HepG2 (cell line): ENCODE data around the gene BUD23. TPM values are rescaled to one million over a fixed set of nuclear protein-coding genes. Genes with fewer than 3 reads are reported as not detected.

Source experiments
- AFF4 ChIP-seq: sonication (generic); formaldehyde crosslinking; IDR thresholded peaks from 2 replicates; pipeline ENCODE4 v1.4.0; 2020; ENCODE audit warnings: missing genetic modification reagents
- ATF7-NPFF ChIP-seq: sonication (generic); formaldehyde crosslinking; IDR thresholded peaks from 2 replicates; pipeline ENCODE4 v1.8.1; 2023; ENCODE audit warnings: mild to moderate bottlenecking, low read depth, missing genetic modification reagents, moderate library complexity
- BCL6 ChIP-seq: IDR thresholded peaks from 2 replicates; pipeline ENCODE4 v1.6.1; 2016; ENCODE audit warnings: missing genetic modification reagents, missing compliant biosample characterization
- DMAP1 ChIP-seq: IDR thresholded peaks from 2 replicates; pipeline ENCODE4 v1.6.1; 2016
- E2F5 ChIP-seq: sonication (generic); formaldehyde crosslinking; conservative IDR thresholded peaks from 2 replicates; pipeline ENCODE4 v1.4.0; 2020; ENCODE audit warnings: missing genetic modification reagents
- KAT2B ChIP-seq: fragments of 150-350 bp; IDR thresholded peaks from 2 replicates; pipeline ENCODE4 v1.6.1; 2014; ENCODE audit warnings: low read depth, low read length, borderline replicate concordance
- KMT2B ChIP-seq: IDR thresholded peaks from 2 replicates; pipeline ENCODE4 v1.6.1; 2016; ENCODE audit warnings: missing genetic modification reagents, missing compliant biosample characterization
- MXI1 ChIP-seq: IDR thresholded peaks from 3 replicates; pipeline ENCODE4 v1.6.1; 2012; ENCODE audit warnings: low read depth, low read length, inconsistent platforms, borderline replicate concordance
- NFRKB ChIP-seq: fragments of 450-650 bp; IDR thresholded peaks from 2 replicates; pipeline ENCODE4 v1.6.1; 2017
- PBX2 ChIP-seq: IDR thresholded peaks from 2 replicates; pipeline ENCODE4 v1.6.1; 2016; ENCODE audit warnings: control low read depth
- RFXAP ChIP-seq: sonication (generic); formaldehyde crosslinking; IDR thresholded peaks from 2 replicates; pipeline ENCODE4 v1.4.0; 2020; ENCODE audit warnings: missing genetic modification reagents, borderline replicate concordance
- RXRA ChIP-seq: sonication (generic); formaldehyde crosslinking; IDR thresholded peaks from 2 replicates; pipeline ENCODE4 v1.5.1; 2020; ENCODE audit warnings: missing genetic modification reagents
- SMC3 ChIP-seq: IDR thresholded peaks from 2 replicates; pipeline ENCODE4 v1.6.1; 2011; ENCODE audit warnings: low read length, improper control_type of control experiment
- SNAPC4 ChIP-seq: sonication (generic); formaldehyde crosslinking; IDR thresholded peaks from 2 replicates; pipeline ENCODE4 v1.4.0; 2020; ENCODE audit warnings: mild to moderate bottlenecking, missing genetic modification reagents
- TSC22D2 ChIP-seq: sonication (generic); formaldehyde crosslinking; IDR thresholded peaks from 2 replicates; pipeline ENCODE4 v1.5.1; 2020; ENCODE audit warnings: missing genetic modification reagents, mild to moderate bottlenecking, borderline replicate concordance
- ZBTB2 ChIP-seq: sonication (generic); formaldehyde crosslinking; IDR thresholded peaks from 2 replicates; pipeline ENCODE4 v1.8.0; 2022; ENCODE audit warnings: low read depth, missing genetic modification reagents
- polyA plus RNA-seq, 8 experiments: library from polyadenylated mRNA; depleted of rRNA in 3 of 8; stranded (reverse) in 7 of 8; unstranded in 1 of 8; fragments of >200 nt; fragmentation: Illumina TruSeq in 4 of 8; extraction: Trizol in 4 of 8; gene quantifications; 2 replicates each; pipeline versions ENCODE4 v1.2.1 to v1.2.3, GENCODE V29; 2011 to 2016; ENCODE audit warnings: low read depth in 4 of 8, missing spikeins in 1 of 8, mixed read lengths in 1 of 8; ENCODE audit not compliant: insufficient read depth in 1 of 8
- total RNA-seq, 5 experiments: library from RNA; depleted of rRNA; stranded (reverse); fragments of >200 nt; fragmentation: Illumina TruSeq; extraction: Trizol; gene quantifications; 2 replicates each; pipeline ENCODE4 v1.2.3, GENCODE V29; 2016; ENCODE audit warnings: low read depth in 1 of 5

The BUD23 gene
- total and polyA plus RNA-seq, 2 of the 13 experiments (the other 11 are each of a cell fraction or from before 2014, with no cell fraction given), result 47.5 to 54.5 TPM

- no peak for TF ChIP-seq AFF4
- no peak for TF ChIP-seq SNAPC4 (CRISPR knock-in tag)
- TF ChIP-seq TSC22D2 (CRISPR knock-in tag), result peak; percentile 47; the same call in 1 of the 2 replicates
- no peak for TF ChIP-seq RFXAP (CRISPR knock-in tag)
- TF ChIP-seq KMT2B (CRISPR knock-in tag), result peak; percentile 30; the same call in 1 of the 2 replicates
- TF ChIP-seq PBX2 (CRISPR knock-in tag), result peak; percentile 62
- TF ChIP-seq SMC3, result peak; percentile 57
- no peak for TF ChIP-seq ATF7-NPFF (CRISPR knock-in tag)
- TF ChIP-seq MXI1, result peak; percentile 51; the same call in 1 of the 3 replicates
- TF ChIP-seq E2F5 (CRISPR knock-in tag), result no peak
- TF ChIP-seq KAT2B, result no peak
- TF ChIP-seq DMAP1 (CRISPR knock-in tag), result 0 out of 2 replicates have a peak, but pooled peaks have one; percentile 30
- TF ChIP-seq RXRA (CRISPR knock-in tag), result no peak; the same call in 1 of the 2 replicates
- no peak for TF ChIP-seq NFRKB
- no peak for TF ChIP-seq ZBTB2 (CRISPR knock-in tag)
- no peak for TF ChIP-seq BCL6 (CRISPR knock-in tag)
These were observed 51.5 kb downstream of the BUD23 start (continued) for GRCh38 chr7:73734619-73735527.
